ENCODE measurements around the gene NASP.
"Not testable (repeated sequence)": the region's sequence is repeated elsewhere in the genome, so short reads cannot be mapped to it uniquely, and the experiment has no call there.

Gene NASP

GRCh38 chr1:45569962-45570581 lies 13.8 kb upstream of the NASP start:
- DNase-seq = peak; percentile 30

GRCh38 chr1:45570631-45571030 lies 13.2 kb upstream of the NASP start:
- no peak for DNase-seq

- DNase-seq = no peak
Observed at GRCh38 chr1:45573231-45573804, 10.5 kb upstream of the NASP start.

- no peak for DNase-seq
Observed at GRCh38 chr1:45574105-45574626, 9.7 kb upstream of the NASP start.

GRCh38 chr1:45583264-45583665 lies 576 bp upstream of the NASP start:
- DNase-seq = peak; percentile 93

- peak; percentile 20 for DNase-seq
Observed at GRCh38 chr1:45584351-45585109, 689 bp downstream of the NASP start.

- no peak for DNase-seq
Observed at GRCh38 chr1:45585110-45585426, 1.2 kb downstream of the NASP start.

- no peak for DNase-seq
Observed at GRCh38 chr1:45585496-45586075, 1.7 kb downstream of the NASP start.

GRCh38 chr1:45586769-45587168 lies 2.9 kb downstream of the NASP start:
- no peak for DNase-seq

GRCh38 chr1:45589861-45590260 lies 6.0 kb downstream of the NASP start:
- DNase-seq = no peak

- no peak for DNase-seq
Observed at GRCh38 chr1:45594412-45594811, 10.6 kb downstream of the NASP start.

- not testable (repeated sequence) for DNase-seq
Observed at GRCh38 chr1:45596765-45597164, 12.9 kb downstream of the NASP start.

GRCh38 chr1:45604239-45604638 lies 20.4 kb downstream of the NASP start:
- DNase-seq = no peak

- DNase-seq = no peak
Observed at GRCh38 chr1:45607404-45608074, 23.7 kb downstream of the NASP start.

GRCh38 chr1:45608175-45609156 lies 24.6 kb downstream of the NASP start:
- DNase-seq = no peak

GRCh38 chr1:45610589-45611226 lies 26.9 kb downstream of the NASP start:
- no peak for DNase-seq

GRCh38 chr1:45612941-45613579 lies 29.2 kb downstream of the NASP start:
- no peak for DNase-seq

GRCh38 chr1:45615885-45616284 lies 32.0 kb downstream of the NASP start:
- no peak for DNase-seq

GRCh38 chr1:45617618-45618017 lies 33.8 kb downstream of the NASP start:
- DNase-seq = no peak

- no peak for DNase-seq
Observed at GRCh38 chr1:45619149-45619921, 35.5 kb downstream of the NASP start.
